ENCODE results near the gene SLC6A3.

SLC6A3 gene

DNA sequence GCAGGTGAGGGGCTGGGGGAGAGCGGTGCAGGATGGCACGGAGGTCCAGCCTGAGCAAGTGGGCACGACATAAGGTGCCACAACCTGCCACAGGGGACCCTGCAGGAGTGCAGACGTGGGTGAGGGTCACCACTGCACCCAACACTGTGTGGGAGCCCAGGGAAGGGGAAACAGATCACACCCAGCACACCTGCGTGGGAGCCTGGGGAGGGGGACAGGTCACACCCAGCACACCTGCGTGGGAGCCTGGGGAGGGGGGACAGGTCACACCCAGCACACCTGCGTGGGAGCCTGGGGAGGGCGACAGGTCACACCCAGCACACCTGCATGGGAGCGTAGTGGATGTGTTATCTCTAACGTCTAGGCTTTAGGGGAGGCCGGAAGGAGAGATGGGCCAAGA is 53.0 kb downstream of the SLC6A3 start:
- Histone ChIP-seq H2BK5ac (ENCODE audit: low read length) (no peak overlapping the region), H3K36me3 (ENCODE audit: control insufficient read depth, insufficient read depth, low read length) (no peaks in the 10 kb centered on the region), H3K27ac (ENCODE audit: low read depth, low read length) (no peak overlapping the region), H3K18ac (ENCODE audit: low read length) (no peak overlapping the region), H3K27me3 (ENCODE audit: insufficient read depth, low read length, poor library complexity) (no peaks in the 10 kb centered on the region), H3K4me2 (ENCODE audit: low read length) (no peak overlapping the region), H2AK5ac (ENCODE audit: low read length) (no peak overlapping the region), H3K79me2 (ENCODE audit: control insufficient read depth, insufficient read depth, low read length) (no peaks in the 10 kb centered on the region), H3K79me1 (ENCODE audit: low read length) (no peaks in the 10 kb centered on the region), H4K8ac (ENCODE audit: low read depth, low read length) (no peak overlapping the region), H2BK120ac (ENCODE audit: low read depth, low read length) (no peak overlapping the region), H3K4me1 (ENCODE audit: control insufficient read depth, low read depth, low read length) (no peaks in the 10 kb centered on the region), H3K4ac (ENCODE audit: low read depth, low read length) (no peak overlapping the region), H3K23ac (ENCODE audit: low read length) (no peak overlapping the region), H3K9ac (ENCODE audit: low read length) (no peak overlapping the region), H2BK15ac (replicated peaks; ENCODE audit: low read depth) (no peak overlapping the region), H3K4me3 (ENCODE audit: low read length) (no peak overlapping the region), H3K56ac (ENCODE audit: low read length) (no peak overlapping the region), H4K5ac (ENCODE audit: low read length) (no peak overlapping the region)
- DNase-seq = no peak
- no CpG with 5 or more reads among the region's 11 CpGs for WGBS (ENCODE audit: extremely low coverage, insufficient coverage, low lambda C conversion rate)

DNA sequence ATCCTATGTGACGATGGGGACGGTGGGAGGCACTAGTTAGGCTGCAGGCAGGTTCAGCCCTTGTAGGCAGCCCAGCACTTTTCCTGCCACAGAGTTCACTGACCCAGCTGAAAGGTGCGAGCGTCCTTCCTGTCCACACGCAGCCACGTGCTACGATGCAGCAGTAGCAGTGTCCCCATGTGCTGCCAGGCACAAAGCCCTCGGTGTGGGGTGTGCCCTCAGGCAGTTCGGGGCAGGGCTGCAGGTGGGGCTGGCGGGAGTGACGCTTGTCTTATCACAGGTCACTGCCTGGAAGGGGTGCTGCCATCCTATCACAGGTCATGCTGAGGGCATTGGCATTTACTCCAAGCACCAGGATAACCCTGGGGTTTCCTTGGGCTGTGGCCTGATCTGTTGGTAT is 53.5 kb downstream of the SLC6A3 start:
- Histone ChIP-seq H3K79me2 (ENCODE audit: control insufficient read depth, insufficient read depth, low read length) (no peaks in the 10 kb centered on the region), H3K36me3 (ENCODE audit: control insufficient read depth, insufficient read depth, low read length) (no peaks in the 10 kb centered on the region), H3K18ac (ENCODE audit: low read length) (no peak overlapping the region), H3K4me3 (ENCODE audit: low read length) (no peak overlapping the region), H3K27ac (ENCODE audit: low read depth, low read length) (no peak overlapping the region), H2AK5ac (ENCODE audit: low read length) (no peak overlapping the region), H3K79me1 (ENCODE audit: low read length) (no peaks in the 10 kb centered on the region), H3K4me1 (ENCODE audit: control insufficient read depth, low read depth, low read length) (no peaks in the 10 kb centered on the region), H3K56ac (ENCODE audit: low read length) (no peak overlapping the region), H2BK5ac (ENCODE audit: low read length) (no peak overlapping the region), H3K9ac (ENCODE audit: low read length) (no peak overlapping the region), H2BK120ac (ENCODE audit: low read depth, low read length) (no peak overlapping the region), H4K8ac (ENCODE audit: low read depth, low read length) (no peak overlapping the region), H3K4ac (ENCODE audit: low read depth, low read length) (no peak overlapping the region), H2BK15ac (replicated peaks; ENCODE audit: low read depth) (no peak overlapping the region), H3K4me2 (ENCODE audit: low read length) (no peak overlapping the region), H4K5ac (ENCODE audit: low read length) (no peak overlapping the region), H3K23ac (ENCODE audit: low read length) (no peak overlapping the region), H3K27me3 (ENCODE audit: insufficient read depth, low read length, poor library complexity) (peaks cover 2% of the 10 kb centered on the region)
- no peak for DNase-seq
- WGBS (ENCODE audit: extremely low coverage, insufficient coverage, low lambda C conversion rate) = no CpG with 5 or more reads among the region's 11 CpGs

DNA sequence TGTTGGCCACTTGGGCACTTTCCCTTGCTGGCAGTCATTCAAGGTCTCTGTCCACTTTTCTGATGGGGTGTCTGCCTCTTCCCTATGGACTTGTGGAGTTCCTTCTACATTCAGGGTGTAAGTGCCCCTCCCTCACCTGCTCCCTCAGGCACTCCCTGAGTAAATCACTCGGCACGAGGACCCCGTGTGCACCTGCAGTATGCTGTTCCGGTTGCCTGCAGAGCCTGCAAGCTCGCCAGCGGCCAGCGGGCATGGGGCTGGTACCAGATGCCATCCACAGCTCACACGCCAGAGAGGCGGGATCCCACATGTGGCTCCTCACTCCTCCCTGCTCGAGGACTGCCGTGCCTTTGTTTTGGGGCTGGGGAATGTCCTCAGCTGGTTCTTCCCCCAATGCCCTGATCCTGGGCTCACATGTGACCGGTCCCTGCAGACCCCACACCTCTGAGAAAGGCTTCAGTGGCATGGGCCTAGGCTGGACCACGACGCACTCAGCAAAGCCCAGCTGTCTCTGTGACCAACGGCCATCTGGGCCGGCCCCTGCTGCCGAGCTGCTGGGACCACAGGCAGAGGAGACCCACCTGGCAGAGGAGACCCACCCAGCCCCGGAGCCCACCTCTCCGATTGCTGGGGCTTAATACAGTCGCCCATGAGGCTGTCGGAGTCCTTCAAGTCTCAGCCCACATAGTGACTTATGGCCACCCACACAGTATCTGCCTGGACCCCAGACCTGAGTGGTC is 54.2 kb downstream of the SLC6A3 start:
- Histone ChIP-seq H3K79me1 (ENCODE audit: low read length) (no peaks in the 10 kb centered on the region), H3K79me2 (ENCODE audit: control insufficient read depth, insufficient read depth, low read length) (no peaks in the 10 kb centered on the region), H3K27me3 (ENCODE audit: insufficient read depth, low read length, poor library complexity) (peaks cover 6% of the 10 kb centered on the region), H3K4me2 (ENCODE audit: low read length) (no peak overlapping the region), H3K23ac (ENCODE audit: low read length) (no peak overlapping the region), H4K8ac (ENCODE audit: low read depth, low read length) (no peak overlapping the region), H2AK5ac (ENCODE audit: low read length) (no peak overlapping the region), H3K27ac (ENCODE audit: low read depth, low read length) (no peak overlapping the region), H2BK15ac (replicated peaks; ENCODE audit: low read depth) (no peak overlapping the region), H2BK120ac (ENCODE audit: low read depth, low read length) (no peak overlapping the region), H2BK5ac (ENCODE audit: low read length) (no peak overlapping the region), H3K36me3 (ENCODE audit: control insufficient read depth, insufficient read depth, low read length) (no peaks in the 10 kb centered on the region), H4K5ac (ENCODE audit: low read length) (no peak overlapping the region), H3K18ac (ENCODE audit: low read length) (no peak overlapping the region), H3K56ac (ENCODE audit: low read length) (no peak overlapping the region), H3K9ac (ENCODE audit: low read length) (no peak overlapping the region), H3K4me1 (ENCODE audit: control insufficient read depth, low read depth, low read length) (no peaks in the 10 kb centered on the region), H3K4ac (ENCODE audit: low read depth, low read length) (no peak overlapping the region), H3K4me3 (ENCODE audit: low read length) (no peak overlapping the region)
- no CpG with 5 or more reads among the region's 21 CpGs for WGBS (ENCODE audit: extremely low coverage, insufficient coverage, low lambda C conversion rate)
- no peak for DNase-seq

DNA sequence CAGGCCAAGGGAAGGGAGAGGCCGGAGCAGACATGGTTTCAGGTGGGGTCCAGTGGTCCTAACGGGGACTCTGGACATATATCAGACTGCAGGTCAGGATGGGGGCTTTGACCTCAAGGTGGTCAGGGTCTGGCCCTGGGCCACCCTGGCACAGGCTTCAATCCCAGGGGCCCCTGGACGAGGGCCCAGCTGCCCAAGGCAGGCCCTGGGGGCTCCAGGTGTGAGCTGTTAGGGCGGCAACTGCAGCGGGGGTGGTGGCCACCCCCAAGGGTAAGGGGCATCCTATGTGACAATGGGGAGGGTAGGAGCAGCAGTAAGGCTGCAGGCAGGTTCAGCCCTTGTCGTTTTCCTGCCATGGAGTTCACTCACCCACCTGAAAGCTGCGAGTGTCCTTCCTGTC is 54.9 kb downstream of the SLC6A3 start:
- no peak overlapping the region for H2BK120ac ChIP-seq (ENCODE audit: low read depth, low read length)
- WGBS (ENCODE audit: extremely low coverage, insufficient coverage, low lambda C conversion rate) = no CpG with 5 or more reads among the region's 7 CpGs
- H3K27me3 ChIP-seq (ENCODE audit: insufficient read depth, low read length, poor library complexity) = peaks cover 6% of the 10 kb centered on the region
- H3K79me1 ChIP-seq (ENCODE audit: low read length) = no peaks in the 10 kb centered on the region
- no peak overlapping the region for H3K27ac ChIP-seq (ENCODE audit: low read depth, low read length)
- H3K4me1 ChIP-seq (ENCODE audit: control insufficient read depth, low read depth, low read length) = no peaks in the 10 kb centered on the region
- no peak for DNase-seq
- no peaks in the 10 kb centered on the region for H3K36me3 ChIP-seq (ENCODE audit: control insufficient read depth, insufficient read depth, low read length)
- no peak overlapping the region for H3K4ac ChIP-seq (ENCODE audit: low read depth, low read length)
- no peak overlapping the region for H2AK5ac ChIP-seq (ENCODE audit: low read length)
- no peak overlapping the region for H4K5ac ChIP-seq (ENCODE audit: low read length)
- no peak overlapping the region for H2BK15ac ChIP-seq (replicated peaks; ENCODE audit: low read depth)
- H3K56ac ChIP-seq (ENCODE audit: low read length) = no peak overlapping the region
- H3K18ac ChIP-seq (ENCODE audit: low read length) = no peak overlapping the region
- H3K23ac ChIP-seq (ENCODE audit: low read length) = no peak overlapping the region
- H3K79me2 ChIP-seq (ENCODE audit: control insufficient read depth, insufficient read depth, low read length) = no peaks in the 10 kb centered on the region
- H4K8ac ChIP-seq (ENCODE audit: low read depth, low read length) = no peak overlapping the region
- no peak overlapping the region for H2BK5ac ChIP-seq (ENCODE audit: low read length)
- H3K4me3 ChIP-seq (ENCODE audit: low read length) = no peak overlapping the region
- H3K4me2 ChIP-seq (ENCODE audit: low read length) = no peak overlapping the region
- H3K9ac ChIP-seq (ENCODE audit: low read length) = no peak overlapping the region

DNA sequence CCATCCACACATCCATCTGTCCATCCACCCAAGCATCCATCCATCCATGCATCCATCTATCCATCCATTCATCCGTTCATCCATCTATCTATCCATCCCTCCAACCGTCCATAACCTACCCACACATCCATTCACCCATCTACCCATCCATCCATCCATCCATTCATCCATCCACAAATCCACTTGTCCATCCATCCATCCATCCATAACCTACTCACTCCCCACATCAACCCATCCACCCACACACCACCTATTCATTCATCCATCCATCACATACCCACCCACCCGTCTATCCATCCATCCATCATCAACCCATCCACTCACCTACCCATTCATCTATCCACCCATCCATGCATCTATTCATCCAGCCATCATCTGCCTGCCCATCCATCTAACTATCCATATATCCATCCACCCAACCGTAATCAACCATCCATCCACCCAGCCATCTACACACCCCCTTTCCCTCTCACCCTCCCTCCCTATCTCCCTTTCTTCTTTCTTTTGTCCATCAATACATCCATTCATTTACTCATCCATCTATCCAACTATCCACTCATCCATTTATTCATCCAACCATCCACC is 56.8 kb downstream of the SLC6A3 start:
- H3K9ac ChIP-seq (ENCODE audit: low read length) = no peak overlapping the region
- no peak overlapping the region for H2AK5ac ChIP-seq (ENCODE audit: low read length)
- H3K4me3 ChIP-seq (ENCODE audit: low read length) = no peak overlapping the region
- no peak overlapping the region for H4K8ac ChIP-seq (ENCODE audit: low read depth, low read length)
- H3K4me1 ChIP-seq (ENCODE audit: control insufficient read depth, low read depth, low read length) = no peaks in the 10 kb centered on the region
- H3K4ac ChIP-seq (ENCODE audit: low read depth, low read length) = no peak overlapping the region
- no peak for DNase-seq
- H3K18ac ChIP-seq (ENCODE audit: low read length) = no peak overlapping the region
- no peaks in the 10 kb centered on the region for H3K79me1 ChIP-seq (ENCODE audit: low read length)
- no peak overlapping the region for H2BK15ac ChIP-seq (replicated peaks; ENCODE audit: low read depth)
- H3K27me3 ChIP-seq (ENCODE audit: insufficient read depth, low read length, poor library complexity) = peaks cover 6% of the 10 kb centered on the region
- no peaks in the 10 kb centered on the region for H3K36me3 ChIP-seq (ENCODE audit: control insufficient read depth, insufficient read depth, low read length)
- H3K23ac ChIP-seq (ENCODE audit: low read length) = no peak overlapping the region
- no peak overlapping the region for H4K5ac ChIP-seq (ENCODE audit: low read length)
- H3K4me2 ChIP-seq (ENCODE audit: low read length) = no peak overlapping the region
- no peaks in the 10 kb centered on the region for H3K79me2 ChIP-seq (ENCODE audit: control insufficient read depth, insufficient read depth, low read length)
- H3K27ac ChIP-seq (ENCODE audit: low read depth, low read length) = no peak overlapping the region
- no peak overlapping the region for H2BK120ac ChIP-seq (ENCODE audit: low read depth, low read length)
- no peak overlapping the region for H2BK5ac ChIP-seq (ENCODE audit: low read length)
- 100% methylated on average over 4 of the region's 4 CpGs for WGBS (ENCODE audit: extremely low coverage, insufficient coverage, low lambda C conversion rate)
- H3K56ac ChIP-seq (ENCODE audit: low read length) = no peak overlapping the region

DNA sequence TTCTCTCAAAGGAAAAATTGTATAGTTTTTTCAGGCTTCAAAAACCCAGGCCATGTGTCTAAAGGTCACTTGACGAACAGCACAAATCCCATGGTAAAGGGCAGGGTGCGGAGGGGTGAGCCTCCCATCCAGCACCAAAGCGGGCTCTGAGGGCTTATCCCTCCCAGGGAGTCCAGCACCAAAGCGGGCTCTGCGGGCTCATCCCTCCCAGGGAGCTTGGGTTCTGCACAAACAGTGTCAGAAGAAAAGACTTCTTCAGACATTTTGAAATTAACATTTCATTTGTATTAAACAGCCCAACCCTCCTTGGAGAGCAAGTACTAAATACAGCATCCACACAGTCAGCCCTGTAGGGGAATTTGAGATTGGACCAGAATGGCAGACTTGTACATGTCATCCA is 57.4 kb downstream of the SLC6A3 start:
- H3K79me2 ChIP-seq (ENCODE audit: control insufficient read depth, insufficient read depth, low read length) = no peaks in the 10 kb centered on the region
- no peaks in the 10 kb centered on the region for H3K36me3 ChIP-seq (ENCODE audit: control insufficient read depth, insufficient read depth, low read length)
- H3K56ac ChIP-seq (ENCODE audit: low read length) = no peak overlapping the region
- H2AK5ac ChIP-seq (ENCODE audit: low read length) = no peak overlapping the region
- no peak for DNase-seq
- H3K4me2 ChIP-seq (ENCODE audit: low read length) = no peak overlapping the region
- no peak overlapping the region for H3K9ac ChIP-seq (ENCODE audit: low read length)
- no peak overlapping the region for H4K5ac ChIP-seq (ENCODE audit: low read length)
- peaks cover 6% of the 10 kb centered on the region for H3K27me3 ChIP-seq (ENCODE audit: insufficient read depth, low read length, poor library complexity)
- H2BK15ac ChIP-seq (replicated peaks; ENCODE audit: low read depth) = no peak overlapping the region
- no peaks in the 10 kb centered on the region for H3K79me1 ChIP-seq (ENCODE audit: low read length)
- no peak overlapping the region for H2BK120ac ChIP-seq (ENCODE audit: low read depth, low read length)
- no peak overlapping the region for H3K23ac ChIP-seq (ENCODE audit: low read length)
- no CpG with 5 or more reads among the region's 5 CpGs for WGBS (ENCODE audit: extremely low coverage, insufficient coverage, low lambda C conversion rate)
- H3K27ac ChIP-seq (ENCODE audit: low read depth, low read length) = no peak overlapping the region
- H3K4me3 ChIP-seq (ENCODE audit: low read length) = no peak overlapping the region
- no peaks in the 10 kb centered on the region for H3K4me1 ChIP-seq (ENCODE audit: control insufficient read depth, low read depth, low read length)
- no peak overlapping the region for H3K18ac ChIP-seq (ENCODE audit: low read length)
- H2BK5ac ChIP-seq (ENCODE audit: low read length) = no peak overlapping the region
- no peak overlapping the region for H3K4ac ChIP-seq (ENCODE audit: low read depth, low read length)
- H4K8ac ChIP-seq (ENCODE audit: low read depth, low read length) = no peak overlapping the region

Measured in mesendoderm (in vitro differentiated cells).